Inflammatory macrophage treated with lipopolysaccharide for 4 hours (primary cell): ENCODE measurements around the gene PRKN.

Experiments
- DNase-seq: peaks from one replicate; pipeline ENCODE4 v3.0.0-alpha.2; 2020

The PRKN gene

GRCh38 chr6:162613310-162613709 lies 114.3 kb downstream of the PRKN start:
- no peak for DNase-seq

- no peak for DNase-seq
Observed at GRCh38 chr6:162612613-162613012, 115.0 kb downstream of the PRKN start.

- DNase-seq = no peak
Observed at GRCh38 chr6:162610351-162610750, 117.2 kb downstream of the PRKN start.

GRCh38 chr6:162605881-162606280 lies 121.7 kb downstream of the PRKN start:
- no peak for DNase-seq

- DNase-seq = no peak
Observed at GRCh38 chr6:162603231-162604015, 124.1 kb downstream of the PRKN start.

- DNase-seq = no peak
Observed at GRCh38 chr6:162602759-162603158, 124.8 kb downstream of the PRKN start.

GRCh38 chr6:162596676-162597075 lies 130.9 kb downstream of the PRKN start:
- DNase-seq = no peak

- no peak for DNase-seq
Observed at GRCh38 chr6:162591517-162591916, 136.0 kb downstream of the PRKN start.

GRCh38 chr6:162581988-162582780 lies 145.4 kb downstream of the PRKN start:
- DNase-seq = no peak

GRCh38 chr6:162580619-162581018 lies 146.9 kb downstream of the PRKN start:
- no peak for DNase-seq

- DNase-seq = no peak
Observed at GRCh38 chr6:162576016-162576415, 151.6 kb downstream of the PRKN start.

GRCh38 chr6:162572240-162572639 lies 155.3 kb downstream of the PRKN start:
- DNase-seq = no peak

- DNase-seq = no peak
Observed at GRCh38 chr6:162568266-162568665, 159.3 kb downstream of the PRKN start.

GRCh38 chr6:162562041-162562440 lies 165.5 kb downstream of the PRKN start:
- DNase-seq = no peak

GRCh38 chr6:162560891-162561290 lies 166.7 kb downstream of the PRKN start:
- no peak for DNase-seq

- no peak for DNase-seq
Observed at GRCh38 chr6:162554531-162554930, 173.0 kb downstream of the PRKN start.

- DNase-seq = no peak
Observed at GRCh38 chr6:162546905-162547304, 180.7 kb downstream of the PRKN start.

GRCh38 chr6:162543221-162543620 lies 184.3 kb downstream of the PRKN start:
- DNase-seq = no peak

- DNase-seq = no peak
Observed at GRCh38 chr6:162541019-162541601, 186.5 kb downstream of the PRKN start.

- no peak for DNase-seq
Observed at GRCh38 chr6:162539321-162539720, 188.2 kb downstream of the PRKN start.

GRCh38 chr6:162538643-162539064 lies 188.9 kb downstream of the PRKN start:
- no peak for DNase-seq

GRCh38 chr6:162533009-162533400 lies 194.6 kb downstream of the PRKN start:
- no peak for DNase-seq

GRCh38 chr6:162532283-162533008 lies 195.1 kb downstream of the PRKN start:
- DNase-seq = no peak
